NT2/D1 (cell line): ENCODE results near the gene SCAF4.
"Not testable (repeated sequence)": the region's sequence is repeated elsewhere in the genome, so short reads cannot be mapped to it uniquely, and the experiment has no call there.

Source experiments
- DNase-seq: peaks from one replicate; pipeline ENCODE4 v3.0.0-alpha.2; 2011; ENCODE audit warnings: low read depth, low spot score
- H3K27me3 ChIP-seq: 2 replicates; pipeline ENCODE4 v1.6.0; 2011; ENCODE audit warnings: mild to moderate bottlenecking; ENCODE audit not compliant: insufficient read length, insufficient read depth
- H3K36me3 ChIP-seq: 2 replicates; pipeline ENCODE4 v1.6.1; 2011; ENCODE audit warnings: mild to moderate bottlenecking, low read length, mixed read lengths; ENCODE audit not compliant: insufficient read depth, insufficient read length
- H3K4me1 ChIP-seq: 2 replicates; pipeline ENCODE4 v1.5.1; 2011; ENCODE audit not compliant: insufficient read depth, insufficient read length
- H3K4me3 ChIP-seq: 2 replicates; pipeline ENCODE4 v1.5.1; 2011; ENCODE audit warnings: low read depth; ENCODE audit not compliant: insufficient read length
- H3K9ac ChIP-seq: 2 replicates; pipeline ENCODE4 v1.6.0; 2011; ENCODE audit warnings: low read depth; ENCODE audit not compliant: insufficient read length
- H3K9me3 ChIP-seq: 2 replicates; pipeline ENCODE4 v1.5.1; 2011; ENCODE audit warnings: mild to moderate bottlenecking, low read length; ENCODE audit not compliant: insufficient read depth
- SUZ12 ChIP-seq: IDR thresholded peaks from 2 replicates; pipeline ENCODE4 v1.6.1; 2011; ENCODE audit not compliant: insufficient read length, insufficient read depth; ENCODE audit errors: extremely low read depth
- YY1 ChIP-seq: IDR thresholded peaks from 2 replicates; pipeline ENCODE4 v1.6.1; 2011; ENCODE audit not compliant: insufficient read length, insufficient read depth
- ZNF274 ChIP-seq: IDR thresholded peaks from 2 replicates; pipeline ENCODE4 v1.6.1; 2011; ENCODE audit warnings: mild to moderate bottlenecking, low read depth, low read length

The SCAF4 gene

DNA sequence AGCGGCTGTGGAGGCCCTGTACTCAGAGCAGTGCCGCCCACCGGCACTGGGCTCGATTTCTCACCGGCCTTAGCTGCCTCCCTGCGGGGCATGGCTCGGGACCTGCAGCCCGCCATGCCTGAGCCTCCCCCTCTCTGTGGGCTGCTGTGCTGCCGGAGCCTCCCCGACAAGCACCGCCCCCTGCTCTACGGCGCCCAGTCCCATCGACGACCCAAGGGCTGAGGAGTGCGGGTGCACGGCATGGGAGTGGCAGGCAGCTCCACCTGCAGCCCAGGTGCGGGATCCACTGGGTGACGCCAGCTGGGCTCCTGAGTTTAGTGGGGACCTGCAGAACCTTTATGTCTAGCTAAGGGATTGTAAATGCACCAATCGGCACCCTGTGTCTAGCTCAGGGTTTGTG is 77.6 kb downstream of the SCAF4 start:
- Histone ChIP-seq H3K9me3 (peaks cover 15% of the 10 kb centered on the region; the same call in 1 of the 2 replicates), H3K27me3 (no peaks in the 10 kb centered on the region), H3K36me3 (no peaks in the 10 kb centered on the region), H3K9ac (no peak overlapping the region), H3K4me1 (no peaks in the 10 kb centered on the region), H3K4me3 (no peak overlapping the region)
- TF ChIP-seq ZNF274 (no peak), YY1 (no peak), SUZ12 (no peak)
- no peak for DNase-seq

DNA sequence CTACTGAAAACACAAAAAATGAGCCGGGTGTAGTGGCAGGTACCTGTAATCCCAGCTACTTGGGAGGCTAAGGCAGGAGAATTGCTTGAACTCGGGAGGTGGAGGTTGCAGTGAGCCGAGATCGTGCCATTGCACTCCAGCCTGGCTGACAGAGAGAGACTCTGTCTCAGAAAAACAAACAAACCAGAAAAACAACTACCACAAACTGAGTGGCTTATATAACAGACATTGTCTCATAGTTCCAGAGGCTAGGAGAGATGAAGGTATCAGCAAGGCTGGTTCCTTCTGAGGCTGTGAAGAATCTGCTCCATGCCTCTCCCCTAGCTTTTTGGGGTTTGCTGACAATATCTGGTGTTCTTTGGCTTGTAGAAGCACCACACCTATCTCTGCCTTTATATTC is 80.4 kb downstream of the SCAF4 start:
- not testable (repeated sequence) for H3K27me3 ChIP-seq, H3K4me1 ChIP-seq, DNase-seq, H3K9ac ChIP-seq, H3K36me3 ChIP-seq, H3K4me3 ChIP-seq
- H3K9me3 ChIP-seq = peaks cover 15% of the 10 kb centered on the region; the same call in 1 of the 2 replicates

DNA sequence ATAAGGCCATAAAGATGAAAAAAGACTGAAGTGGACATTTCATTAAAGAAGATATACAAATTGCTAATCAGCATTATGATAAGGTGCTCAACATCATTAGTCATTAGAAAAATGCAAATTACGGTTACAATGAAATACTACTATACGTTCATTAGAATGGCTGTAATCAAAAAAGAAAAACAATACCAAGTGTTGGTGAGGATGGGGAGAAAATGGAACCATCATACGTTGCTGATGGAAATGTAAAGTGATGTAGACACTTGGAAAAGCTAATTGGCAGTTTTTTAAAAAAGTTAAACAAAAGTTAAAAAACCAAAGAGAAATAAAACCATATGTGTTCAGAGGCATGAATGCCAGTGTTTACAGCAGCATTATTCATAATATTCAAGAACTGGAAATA is 81.0 kb downstream of the SCAF4 start:
- Histone ChIP-seq H3K36me3 (no peaks in the 10 kb centered on the region), H3K4me3 (no peak overlapping the region), H3K9ac (no peak overlapping the region), H3K9me3 (peaks cover 15% of the 10 kb centered on the region; the same call in 1 of the 2 replicates), H3K4me1 (no peaks in the 10 kb centered on the region), H3K27me3 (no peaks in the 10 kb centered on the region)
- no peak for DNase-seq
- TF ChIP-seq YY1 (no peak), SUZ12 (no peak), ZNF274 (no peak)

DNA sequence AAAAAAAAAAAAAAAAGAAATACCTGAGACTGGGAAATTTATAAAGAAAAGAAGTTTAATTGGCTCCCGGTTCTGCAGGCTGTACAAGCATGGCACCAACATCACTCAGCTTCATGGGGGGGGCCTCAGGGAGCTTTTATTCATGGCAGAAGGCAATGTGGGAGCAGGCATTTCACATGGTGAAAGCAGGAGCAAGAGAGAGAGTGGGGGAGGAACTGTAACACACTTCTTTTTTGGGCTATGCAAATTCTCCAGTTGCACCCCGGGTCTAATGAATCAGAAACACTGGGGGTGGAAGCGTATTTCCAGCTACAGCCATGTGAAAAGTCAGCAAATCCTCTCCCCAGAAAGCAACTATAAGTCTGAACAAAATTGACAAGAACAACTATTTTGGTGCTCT is 84.3 kb downstream of the SCAF4 start:
- no peak for TF ChIP-seq ZNF274
- TF ChIP-seq YY1 = no peak
- TF ChIP-seq SUZ12 = no peak
- no peaks in the 10 kb centered on the region for H3K27me3 ChIP-seq
- no peak overlapping the region for H3K4me3 ChIP-seq
- no peak for DNase-seq
- no peaks in the 10 kb centered on the region for H3K36me3 ChIP-seq
- H3K9ac ChIP-seq = no peak overlapping the region
- no peaks in the 10 kb centered on the region for H3K4me1 ChIP-seq
- no peaks in the 10 kb centered on the region for H3K9me3 ChIP-seq

DNA sequence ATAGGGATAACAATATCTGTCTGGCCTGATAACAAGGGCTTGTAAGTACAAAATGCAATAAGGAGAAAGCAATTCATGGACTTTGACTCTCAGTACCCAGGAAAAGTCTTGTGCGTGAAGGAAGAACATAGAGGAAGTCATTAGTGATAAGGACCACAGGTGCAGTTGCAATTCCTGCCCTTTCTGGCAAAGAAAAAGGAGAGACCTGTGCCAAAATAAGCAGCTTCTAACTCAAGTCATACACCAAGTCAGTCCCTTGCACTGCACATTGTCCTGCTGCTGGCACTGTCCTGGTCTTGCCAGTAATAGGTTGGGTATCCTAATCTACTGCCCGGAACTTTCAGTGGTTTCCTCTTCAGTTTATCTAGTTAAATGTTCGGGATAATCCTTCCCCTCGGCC is 87.3 kb downstream of the SCAF4 start:
- TF ChIP-seq YY1 = no peak
- TF ChIP-seq SUZ12 = no peak
- no peak for TF ChIP-seq ZNF274

DNA sequence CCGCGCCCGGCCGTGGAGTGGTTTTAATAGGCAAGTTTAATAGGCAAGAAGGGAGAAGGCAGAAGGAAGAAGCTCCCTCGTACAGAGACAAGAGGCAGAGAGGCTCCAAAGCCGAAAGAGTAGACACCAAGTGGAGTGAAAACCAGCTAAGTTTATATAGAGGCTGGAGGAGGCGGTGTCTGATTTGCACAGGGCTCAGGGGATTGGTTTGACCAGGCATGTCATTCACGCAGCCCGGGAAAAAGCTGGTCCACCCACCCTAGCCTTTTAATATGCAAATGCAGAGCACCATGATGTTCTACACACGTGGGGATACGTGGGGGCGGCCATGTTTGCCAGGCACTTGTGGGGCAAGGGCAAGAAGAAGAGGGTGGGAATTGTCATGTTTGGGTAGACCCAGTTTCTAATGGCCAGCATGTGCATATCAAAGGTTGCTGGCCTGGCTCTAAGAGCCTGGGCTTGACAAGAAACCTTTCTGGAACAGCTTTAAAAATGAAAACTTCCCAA is 90.4 kb downstream of the SCAF4 start:
- Histone ChIP-seq H3K4me3 (no peak overlapping the region), H3K27me3 (no peaks in the 10 kb centered on the region), H3K9ac (no peak overlapping the region), H3K36me3 (no peaks in the 10 kb centered on the region), H3K9me3 (peaks cover 17% of the 10 kb centered on the region), H3K4me1 (no peaks in the 10 kb centered on the region)
- no peak for TF ChIP-seq ZNF274
- no peak for TF ChIP-seq YY1
- TF ChIP-seq SUZ12 = no peak
- no peak for DNase-seq

More for the DNA sequence above, 87.3 kb downstream of the SCAF4 start:
- H3K4me3 ChIP-seq = no peak overlapping the region
- H3K9me3 ChIP-seq = no peaks in the 10 kb centered on the region
- H3K36me3 ChIP-seq = no peaks in the 10 kb centered on the region
- H3K9ac ChIP-seq = no peak overlapping the region
- H3K27me3 ChIP-seq = no peaks in the 10 kb centered on the region
- no peaks in the 10 kb centered on the region for H3K4me1 ChIP-seq
- DNase-seq = no peak

DNA sequence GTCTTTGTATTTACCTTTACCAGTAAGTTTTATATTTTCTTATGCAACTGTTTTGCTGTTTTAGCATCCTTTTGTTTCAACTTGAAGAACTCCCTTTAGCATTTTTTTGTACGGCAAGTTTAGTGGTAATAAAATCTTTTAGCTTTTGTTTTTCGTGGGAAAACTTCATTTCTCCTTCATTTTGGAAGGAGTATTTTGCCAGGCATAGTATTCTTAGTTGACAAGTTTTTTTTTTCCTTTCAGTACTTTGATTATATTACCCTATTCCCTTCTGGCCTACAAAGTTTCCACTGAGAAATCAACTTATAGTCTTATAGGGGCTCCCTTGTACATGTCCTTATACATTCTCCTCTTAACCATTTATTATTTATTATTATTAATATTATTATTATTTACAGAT is 95.0 kb downstream of the SCAF4 start:
- Histone ChIP-seq H3K36me3 (no peaks in the 10 kb centered on the region), H3K4me1 (no peaks in the 10 kb centered on the region), H3K9me3 (peaks cover 23% of the 10 kb centered on the region), H3K4me3 (no peak overlapping the region), H3K9ac (no peak overlapping the region), H3K27me3 (no peaks in the 10 kb centered on the region)
- TF ChIP-seq YY1 (no peak), ZNF274 (no peak), SUZ12 (no peak)
- no peak for DNase-seq

DNA sequence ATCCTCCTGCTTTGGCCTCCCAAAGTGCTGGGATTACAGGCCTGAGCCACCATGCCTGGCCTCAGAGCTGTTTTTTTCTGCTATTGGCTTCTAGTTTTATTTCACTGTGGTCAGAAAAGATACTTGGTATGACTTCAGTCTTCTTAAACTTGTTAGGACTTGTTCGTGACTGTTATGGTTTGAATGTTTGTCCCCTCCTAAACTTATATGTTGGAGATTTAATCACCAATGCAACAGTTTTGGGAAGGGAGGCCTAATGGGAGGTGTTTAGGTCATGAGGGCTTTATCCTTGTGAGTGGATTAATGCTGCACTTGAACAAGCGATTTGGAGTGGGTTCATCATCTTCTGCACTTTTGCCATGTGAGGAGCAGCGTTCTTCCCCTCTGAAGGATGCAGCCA is 96.9 kb downstream of the SCAF4 start:
- Histone ChIP-seq H3K9me3 (peaks cover 23% of the 10 kb centered on the region), H3K36me3 (no peaks in the 10 kb centered on the region), H3K4me3 (no peak overlapping the region), H3K9ac (no peak overlapping the region), H3K4me1 (no peaks in the 10 kb centered on the region), H3K27me3 (no peaks in the 10 kb centered on the region)
- TF ChIP-seq YY1 = no peak
- no peak for TF ChIP-seq ZNF274
- no peak for TF ChIP-seq SUZ12
- no peak for DNase-seq

DNA sequence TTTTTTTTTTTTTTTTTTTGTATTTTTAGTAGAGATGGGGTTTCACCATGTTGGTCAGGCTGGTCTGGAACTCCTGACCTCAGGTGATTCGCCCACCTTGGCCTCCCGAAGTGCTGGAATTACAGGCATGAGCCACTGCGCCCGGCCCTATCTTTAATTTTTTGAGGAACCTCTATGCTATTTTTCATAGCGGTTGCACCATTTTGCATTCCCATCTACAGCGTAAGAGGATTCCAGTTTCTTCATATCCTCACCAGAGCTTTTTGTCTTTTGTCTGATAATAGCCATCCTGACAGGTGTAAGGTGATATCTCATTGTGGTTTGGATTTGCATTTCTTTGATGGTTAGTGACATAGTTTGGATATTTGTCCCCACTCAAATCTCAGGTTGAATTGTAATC is 100.0 kb downstream of the SCAF4 start:
- DNase-seq, H3K9ac ChIP-seq, H3K4me1 ChIP-seq, H3K4me3 ChIP-seq, H3K36me3 ChIP-seq, H3K27me3 ChIP-seq: not testable (repeated sequence)
- peaks cover 11% of the 10 kb centered on the region; the same call in 1 of the 2 replicates for H3K9me3 ChIP-seq
